ENCODE results near the gene IL11.
"Not testable (repeated sequence)": the region's sequence is repeated elsewhere in the genome, so short reads cannot be mapped to it uniquely, and the experiment has no call there.

The IL11 gene

GRCh38 chr19:55418185-55418584, 47.9 kb upstream of the IL11 start:
- H3K27ac ChIP-seq (ENCODE audit: low read length): no peak overlapping the region

DNA sequence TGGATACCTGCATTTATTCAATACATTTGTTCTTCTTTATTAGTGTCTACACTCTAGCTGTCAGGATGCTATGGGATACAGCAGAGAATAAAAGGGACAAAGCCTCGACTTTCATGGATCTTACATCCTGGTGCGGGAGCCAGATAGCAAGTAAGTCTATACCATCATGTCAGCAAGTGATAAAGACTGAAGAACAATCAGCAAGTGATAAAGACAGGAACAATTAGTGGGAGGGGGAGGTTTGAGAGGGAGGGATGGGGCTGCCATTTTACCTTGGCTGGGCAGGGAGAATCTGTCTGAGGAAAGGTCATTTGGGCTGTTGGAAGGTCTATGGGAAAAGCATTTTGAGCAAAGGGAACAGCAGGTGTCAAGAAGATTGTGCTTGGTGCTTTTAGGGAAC, 39.9 kb upstream of the IL11 start:
- Histone ChIP-seq H3K4me2 (ENCODE audit: insufficient read depth, low read length) (no peak overlapping the region), H3K36me3 (ENCODE audit: insufficient read depth, low read length) (peaks cover 22% of the 10 kb centered on the region), H3K4me1 (ENCODE audit: insufficient read depth, low read length) (peaks cover 24% of the 10 kb centered on the region), H3K27me3 (ENCODE audit: insufficient read depth, low read length, poor library complexity) (no peaks in the 10 kb centered on the region), H4K20me1 (ENCODE audit: insufficient read depth, low read length) (peaks cover 20% of the 10 kb centered on the region), H3K4me3 (ENCODE audit: low read depth in 1 of 2, low read length in 2 of 2) (no peak overlapping the region), H3K27ac (ENCODE audit: low read length) (no peak overlapping the region), H3K79me2 (ENCODE audit: insufficient read depth, low read length) (peaks cover 23% of the 10 kb centered on the region), H3K9ac (ENCODE audit: low read depth, low read length) (no peak overlapping the region), H2AFZ (ENCODE audit: low read depth, low read length) (no peak overlapping the region), H3K9me3 (ENCODE audit: insufficient read depth, low read length, severe bottlenecking) (peaks cover 15% of the 10 kb centered on the region)
- DNase-seq (no peak), ATAC-seq (ENCODE audit: insufficient read depth, low read depth) (no peak)
- no peak for TF ChIP-seq EZH2 (IDR thresholded peaks at IDR 0.05; ENCODE audit: borderline replicate concordance, low read depth, low read length, severe bottlenecking)
- TF ChIP-seq, protein P1, sequence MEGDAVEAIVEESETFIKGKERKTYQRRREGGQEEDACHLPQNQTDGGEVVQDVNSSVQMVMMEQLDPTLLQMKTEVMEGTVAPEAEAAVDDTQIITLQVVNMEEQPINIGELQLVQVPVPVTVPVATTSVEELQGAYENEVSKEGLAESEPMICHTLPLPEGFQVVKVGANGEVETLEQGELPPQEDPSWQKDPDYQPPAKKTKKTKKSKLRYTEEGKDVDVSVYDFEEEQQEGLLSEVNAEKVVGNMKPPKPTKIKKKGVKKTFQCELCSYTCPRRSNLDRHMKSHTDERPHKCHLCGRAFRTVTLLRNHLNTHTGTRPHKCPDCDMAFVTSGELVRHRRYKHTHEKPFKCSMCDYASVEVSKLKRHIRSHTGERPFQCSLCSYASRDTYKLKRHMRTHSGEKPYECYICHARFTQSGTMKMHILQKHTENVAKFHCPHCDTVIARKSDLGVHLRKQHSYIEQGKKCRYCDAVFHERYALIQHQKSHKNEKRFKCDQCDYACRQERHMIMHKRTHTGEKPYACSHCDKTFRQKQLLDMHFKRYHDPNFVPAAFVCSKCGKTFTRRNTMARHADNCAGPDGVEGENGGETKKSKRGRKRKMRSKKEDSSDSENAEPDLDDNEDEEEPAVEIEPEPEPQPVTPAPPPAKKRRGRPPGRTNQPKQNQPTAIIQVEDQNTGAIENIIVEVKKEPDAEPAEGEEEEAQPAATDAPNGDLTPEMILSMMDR (IDR thresholded peaks at IDR 0.05; ENCODE audit: borderline replicate concordance, extremely low read depth, low read length, poor library complexity, severe bottlenecking): no peak

More at GRCh38 chr19:55418185-55418584, 47.9 kb upstream of the IL11 start:
- H3K4me2 ChIP-seq (ENCODE audit: insufficient read depth, low read length): no peak overlapping the region
- H3K4me3 ChIP-seq (ENCODE audit: low read depth in 1 of 2, low read length in 2 of 2): no peak overlapping the region
- H3K9ac ChIP-seq (ENCODE audit: low read depth, low read length): no peak overlapping the region
- H4K20me1 ChIP-seq (ENCODE audit: insufficient read depth, low read length): no peaks in the 10 kb centered on the region
- H3K36me3 ChIP-seq (ENCODE audit: insufficient read depth, low read length): no peaks in the 10 kb centered on the region
- no peak for TF ChIP-seq EZH2 (IDR thresholded peaks at IDR 0.05; ENCODE audit: borderline replicate concordance, low read depth, low read length, severe bottlenecking)
- TF ChIP-seq, protein P1 (IDR thresholded peaks at IDR 0.05; ENCODE audit: borderline replicate concordance, extremely low read depth, low read length, poor library complexity, severe bottlenecking): peak; percentile 76
- peak; percentile 50 for ATAC-seq (ENCODE audit: insufficient read depth, low read depth)
- H3K79me2 ChIP-seq (ENCODE audit: insufficient read depth, low read length): no peaks in the 10 kb centered on the region
- H3K9me3 ChIP-seq (ENCODE audit: insufficient read depth, low read length, severe bottlenecking): no peaks in the 10 kb centered on the region
- H3K27me3 ChIP-seq (ENCODE audit: insufficient read depth, low read length, poor library complexity): no peaks in the 10 kb centered on the region
- peaks cover 29% of the 10 kb centered on the region for H3K4me1 ChIP-seq (ENCODE audit: insufficient read depth, low read length)
- peak; percentile 69 for DNase-seq
- no peak overlapping the region; the same call in 1 of the 2 replicates for H2AFZ ChIP-seq (ENCODE audit: low read depth, low read length)

- H3K79me2 ChIP-seq (ENCODE audit: insufficient read depth, low read length): peaks cover 32% of the 10 kb centered on the region
- H3K9ac ChIP-seq (ENCODE audit: low read depth, low read length); ATAC-seq (ENCODE audit: insufficient read depth, low read depth); H3K4me3 ChIP-seq (ENCODE audit: low read depth in 1 of 2, low read length in 2 of 2); DNase-seq; H3K4me2 ChIP-seq (ENCODE audit: insufficient read depth, low read length); H3K27me3 ChIP-seq (ENCODE audit: insufficient read depth, low read length, poor library complexity): not testable (repeated sequence)
- peaks cover 31% of the 10 kb centered on the region for H3K36me3 ChIP-seq (ENCODE audit: insufficient read depth, low read length)
- H3K4me1 ChIP-seq (ENCODE audit: insufficient read depth, low read length): peaks cover 31% of the 10 kb centered on the region
- peaks cover 15% of the 10 kb centered on the region for H3K9me3 ChIP-seq (ENCODE audit: insufficient read depth, low read length, severe bottlenecking)
- peak overlapping the region; percentile 99; the same call in 1 of the 2 replicates for H3K27ac ChIP-seq (ENCODE audit: low read length)
- H2AFZ ChIP-seq (ENCODE audit: low read depth, low read length): 0 out of 2 replicates have a peak overlapping the region, but pooled peaks have one; percentile 91
- H4K20me1 ChIP-seq (ENCODE audit: insufficient read depth, low read length): peaks cover 27% of the 10 kb centered on the region
These were observed 38.9 kb upstream of the IL11 start for GRCh38 chr19:55409179-55409578.

- ATAC-seq (ENCODE audit: insufficient read depth, low read depth) (no peak), DNase-seq (no peak)
- peaks cover 15% of the 10 kb centered on the region for H3K9me3 ChIP-seq (ENCODE audit: insufficient read depth, low read length, severe bottlenecking)
- peaks cover 37% of the 10 kb centered on the region for H3K36me3 ChIP-seq (ENCODE audit: insufficient read depth, low read length)
- H3K4me2 ChIP-seq (ENCODE audit: insufficient read depth, low read length): peak overlapping the region; percentile 60
- peaks cover 36% of the 10 kb centered on the region for H3K4me1 ChIP-seq (ENCODE audit: insufficient read depth, low read length)
- peaks cover 31% of the 10 kb centered on the region for H4K20me1 ChIP-seq (ENCODE audit: insufficient read depth, low read length)
- H2AFZ ChIP-seq (ENCODE audit: low read depth, low read length): peak overlapping the region; percentile 91
- no peaks in the 10 kb centered on the region for H3K27me3 ChIP-seq (ENCODE audit: insufficient read depth, low read length, poor library complexity)
- H3K79me2 ChIP-seq (ENCODE audit: insufficient read depth, low read length): peaks cover 37% of the 10 kb centered on the region
- peak overlapping the region; percentile 99 for H3K27ac ChIP-seq (ENCODE audit: low read length)
- H3K9ac ChIP-seq (ENCODE audit: low read depth, low read length): peak overlapping the region; percentile 58
- no peak for TF ChIP-seq EZH2 (IDR thresholded peaks at IDR 0.05; ENCODE audit: borderline replicate concordance, low read depth, low read length, severe bottlenecking)
- TF ChIP-seq, protein P1 (IDR thresholded peaks at IDR 0.05; ENCODE audit: borderline replicate concordance, extremely low read depth, low read length, poor library complexity, severe bottlenecking): no peak
- peak overlapping the region in 1 of 2 experiments; percentile 52; a peak in 2 of 4 replicates for H3K4me3 ChIP-seq (ENCODE audit: low read depth in 1 of 2, low read length in 2 of 2)
These were observed 38.2 kb upstream of the IL11 start for GRCh38 chr19:55408533-55408872.
